GM12892 (cell line): ENCODE measurements around the gene EPSTI1.
A peak's percentile ranks its signal among the peaks of the same experiment; 100 is the strongest.

Source experiments
- DNase-seq: peaks from one replicate; pipeline ENCODE4 v3.0.0; 2011; ENCODE audit not compliant: insufficient read length
- FAIRE-seq: peaks from 2 replicates; lab custom pipeline; 2011; peaks lifted over from hg19 to GRCh38; lab: Jason Lieb, UNC
- POLR2A ChIP-seq: IDR thresholded peaks from 2 replicates; pipeline ENCODE4 v1.6.1; 2011; ENCODE audit warnings: low read depth, low read length, control low read depth
- POLR2AphosphoS5 ChIP-seq: IDR thresholded peaks from 2 replicates; pipeline ENCODE4 v1.6.1; 2011; ENCODE audit warnings: low read depth, low read length, control low read depth
- TAF1 ChIP-seq: IDR thresholded peaks from 2 replicates; pipeline ENCODE4 v1.6.1; 2011; ENCODE audit warnings: low read depth, mild to moderate bottlenecking, control low read depth, low read length, borderline replicate concordance

The EPSTI1 gene

GRCh38 chr13:42891591-42891990 lies 100.5 kb downstream of the EPSTI1 start:
- no peak for FAIRE-seq
- no peak for DNase-seq
- TF ChIP-seq TAF1, result no peak
- TF ChIP-seq POLR2A, result no peak
- TF ChIP-seq POLR2AphosphoS5, result no peak

- FAIRE-seq (no peak), DNase-seq (no peak)
- no peak for TF ChIP-seq POLR2A
Measured at GRCh38 chr13:42885325-42885724, 106.7 kb downstream of the EPSTI1 start.

- FAIRE-seq, result peak; percentile 46
- no peak for DNase-seq
- TF ChIP-seq POLR2AphosphoS5, result no peak
- no peak for TF ChIP-seq TAF1
- no peak for TF ChIP-seq POLR2A
Measured at GRCh38 chr13:42883771-42884467, 108.1 kb downstream of the EPSTI1 start.

GRCh38 chr13:42883142-42883541 lies 108.9 kb downstream of the EPSTI1 start:
- FAIRE-seq (no peak), DNase-seq (no peak)
- no peak for TF ChIP-seq POLR2AphosphoS5
- no peak for TF ChIP-seq POLR2A
- no peak for TF ChIP-seq TAF1

GRCh38 chr13:42880056-42880605 lies 111.9 kb downstream of the EPSTI1 start:
- no peak for FAIRE-seq
- no peak for DNase-seq
- TF ChIP-seq POLR2A (no peak), TAF1 (no peak), POLR2AphosphoS5 (no peak)

GRCh38 chr13:42878721-42879120 lies 113.3 kb downstream of the EPSTI1 start:
- peak; percentile 70 for FAIRE-seq
- DNase-seq, result no peak

GRCh38 chr13:42876887-42877545 lies 115.0 kb downstream of the EPSTI1 start:
- no peak for TF ChIP-seq TAF1
- no peak for TF ChIP-seq POLR2A
- no peak for TF ChIP-seq POLR2AphosphoS5
- FAIRE-seq, result peak; percentile 83
- no peak for DNase-seq

More at GRCh38 chr13:42878721-42879120, 113.3 kb downstream of the EPSTI1 start:
- TF ChIP-seq TAF1 (no peak), POLR2A (no peak), POLR2AphosphoS5 (no peak)

GRCh38 chr13:42876270-42876714 lies 115.7 kb downstream of the EPSTI1 start:
- TF ChIP-seq TAF1 (no peak), POLR2A (no peak), POLR2AphosphoS5 (no peak)
- DNase-seq (peak; percentile 46), FAIRE-seq (peak; percentile 90)

GRCh38 chr13:42875475-42876269 lies 116.4 kb downstream of the EPSTI1 start:
- FAIRE-seq (peak; percentile 88), DNase-seq (no peak)
- TF ChIP-seq POLR2AphosphoS5, result no peak
- TF ChIP-seq TAF1, result no peak
- TF ChIP-seq POLR2A, result no peak

- TF ChIP-seq TAF1 (no peak), POLR2AphosphoS5 (no peak), POLR2A (no peak)
- FAIRE-seq (no peak), DNase-seq (no peak)
Measured at GRCh38 chr13:42874221-42874620, 117.8 kb downstream of the EPSTI1 start.

GRCh38 chr13:42873081-42873480 lies 119.0 kb downstream of the EPSTI1 start:
- no peak for TF ChIP-seq POLR2AphosphoS5
- TF ChIP-seq POLR2A, result no peak
- no peak for TF ChIP-seq TAF1
- FAIRE-seq (no peak), DNase-seq (no peak)
